NCI-H446 (cell line): Measurements from ENCODE around the gene UBE3A.
A peak's percentile ranks its signal among the peaks of the same experiment; 100 is the strongest.

Experiments used
- DNase-seq, 2 experiments: peaks; one replicate each; lab custom pipeline; 2025; lab: John Stamatoyannopoulos, UW

The UBE3A gene

DNA sequence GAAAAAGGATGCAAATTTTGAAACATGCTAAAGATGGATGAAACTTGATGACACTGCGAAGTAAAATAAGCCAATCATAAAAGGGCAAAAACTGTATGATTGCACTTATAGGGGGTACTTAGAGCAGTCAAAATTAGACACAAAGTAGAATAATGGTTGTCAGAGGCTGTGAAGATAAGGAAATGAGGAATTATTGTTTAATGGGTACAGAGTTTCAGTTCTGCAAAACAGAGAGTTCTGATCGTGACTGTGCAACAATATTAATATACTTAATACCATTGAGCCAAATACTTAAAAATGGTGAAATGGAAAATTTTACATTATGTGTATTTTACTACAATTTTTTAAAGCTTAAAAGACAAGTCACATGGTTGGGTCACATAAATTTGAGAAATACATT, 35.1 kb downstream of the UBE3A start:
- no peak for DNase-seq

DNA sequence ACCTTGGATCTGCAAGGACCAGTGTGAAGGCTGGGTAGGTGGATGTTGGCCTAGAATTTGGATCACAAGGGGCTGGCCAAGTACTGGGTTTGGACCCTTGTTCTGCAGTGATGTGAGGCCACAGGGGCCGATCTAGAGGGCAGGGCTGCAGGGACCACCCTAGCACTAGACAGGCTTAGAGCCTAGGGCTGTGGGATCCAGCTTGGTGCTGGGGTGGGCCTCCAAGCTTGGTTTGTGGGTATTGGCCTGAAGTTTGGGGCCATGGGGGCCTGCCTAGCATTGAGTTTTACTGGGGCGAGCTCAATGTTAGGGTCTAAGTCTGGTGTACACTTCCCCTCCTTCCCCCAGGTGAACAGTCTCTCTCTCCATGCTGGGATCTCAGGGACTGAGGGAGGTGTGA, 36.5 kb downstream of the UBE3A start:
- no peak for DNase-seq

DNA sequence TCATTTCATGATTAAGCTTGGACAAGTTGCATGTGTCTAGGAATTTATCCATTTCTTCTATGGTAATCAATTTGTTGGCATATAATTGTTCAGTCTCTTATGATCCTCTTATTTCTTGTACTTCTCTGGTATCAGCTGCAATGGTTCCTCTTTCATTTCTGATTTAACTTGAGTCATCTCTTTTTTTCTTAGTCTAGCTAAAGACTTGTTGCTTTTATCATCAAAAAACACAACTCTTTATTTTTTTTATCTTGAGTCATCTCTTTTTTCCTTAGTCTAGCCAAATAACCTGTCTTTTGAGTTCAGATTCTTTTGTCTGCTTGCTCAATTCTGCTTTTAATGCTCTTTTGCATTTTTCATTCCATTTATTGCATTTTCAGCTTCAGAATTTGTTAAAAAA, 37.3 kb downstream of the UBE3A start:
- DNase-seq: no peak

DNA sequence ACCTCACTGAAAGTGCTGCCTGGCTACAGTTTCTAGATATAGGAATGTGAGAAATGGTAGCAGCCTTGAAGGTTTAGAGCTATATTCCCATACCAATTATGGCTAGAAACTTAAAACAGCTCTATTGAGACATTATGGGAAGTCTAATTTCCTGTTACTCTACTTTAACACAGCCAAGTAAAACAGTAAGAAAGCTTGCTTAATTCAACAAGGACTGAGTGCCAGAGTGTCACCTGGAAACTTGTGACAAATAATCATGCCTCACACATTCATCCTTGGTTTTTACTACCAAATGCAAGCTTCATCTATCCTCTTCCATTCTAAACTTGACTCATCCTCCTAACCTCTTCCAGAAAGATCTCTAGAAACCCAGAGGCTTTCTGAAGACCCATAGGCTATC, 41.7 kb downstream of the UBE3A start:
- no peak for DNase-seq

DNA sequence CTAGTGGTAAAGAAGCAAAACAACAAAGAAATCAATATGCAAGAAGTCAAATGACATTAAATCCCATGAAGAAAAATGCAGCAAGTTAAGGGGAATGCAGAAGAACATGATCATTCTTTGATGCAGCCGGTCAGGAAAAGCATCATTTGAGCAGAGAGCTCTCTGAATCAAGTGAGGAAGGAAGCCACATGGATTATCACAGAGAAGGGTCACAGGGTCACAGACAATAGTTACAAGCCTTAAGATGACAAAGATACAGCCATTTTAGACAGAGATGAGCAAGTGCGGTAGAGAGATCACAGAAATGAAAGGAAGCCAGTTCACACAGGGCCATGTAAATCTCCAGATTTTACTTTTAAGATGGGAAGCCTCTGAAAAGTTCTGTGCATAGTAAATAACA, 43.9 kb downstream of the UBE3A start:
- no peak for DNase-seq

DNA sequence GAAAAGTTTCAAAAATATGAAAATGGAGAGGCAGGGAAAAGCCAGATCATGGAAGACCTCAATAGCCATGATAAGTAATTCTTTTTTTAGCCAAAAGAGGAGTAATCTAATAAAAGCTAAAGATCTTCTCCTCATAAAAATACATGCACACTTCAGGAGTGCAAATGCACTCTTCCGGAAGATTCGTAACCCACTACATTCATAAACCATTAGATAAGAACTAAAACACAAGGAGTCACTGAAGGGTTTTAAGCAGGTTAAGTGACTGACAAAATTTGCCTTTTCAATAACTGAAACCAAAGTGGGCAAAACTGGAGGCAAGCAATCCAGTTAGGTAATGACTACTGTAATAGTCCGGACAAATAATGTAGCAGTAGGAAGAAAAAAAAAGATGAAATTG, 46.0 kb downstream of the UBE3A start:
- no peak for DNase-seq

DNA sequence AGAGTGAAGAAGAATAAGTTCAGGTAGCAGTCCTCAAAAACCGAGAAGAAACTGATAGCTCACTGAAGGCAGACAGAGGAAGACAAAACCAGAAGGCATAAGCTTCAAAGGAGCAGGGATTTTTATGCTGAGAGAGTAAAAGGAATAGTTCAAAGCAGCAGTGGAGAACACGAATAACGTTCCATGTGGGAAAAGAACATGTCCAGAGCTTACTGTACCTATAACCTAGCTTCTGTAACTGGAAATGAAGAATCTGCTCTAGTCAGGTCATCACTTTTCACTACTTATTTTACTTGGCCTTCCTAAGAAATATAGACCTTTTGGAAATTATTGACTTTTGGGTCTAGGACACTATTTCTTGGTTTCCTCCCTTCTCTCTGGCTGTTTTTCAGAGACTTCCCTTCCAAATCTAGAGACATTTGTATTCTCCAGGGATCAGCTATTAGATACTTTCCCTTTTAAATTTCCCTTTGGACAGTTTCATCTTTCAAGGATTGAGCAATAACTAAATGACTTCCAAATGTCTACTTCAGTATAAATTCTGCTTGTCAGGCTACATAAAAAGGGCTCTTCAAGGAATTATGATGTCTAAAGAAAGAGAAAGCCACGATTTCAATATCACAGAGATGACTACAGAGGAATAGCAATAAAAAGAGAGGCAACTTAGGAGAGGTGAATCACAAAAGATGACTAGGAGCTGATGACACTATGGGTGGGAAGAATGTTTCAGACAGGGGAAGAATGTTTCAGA, 46.7 kb downstream of the UBE3A start:
- DNase-seq: no peak

DNA sequence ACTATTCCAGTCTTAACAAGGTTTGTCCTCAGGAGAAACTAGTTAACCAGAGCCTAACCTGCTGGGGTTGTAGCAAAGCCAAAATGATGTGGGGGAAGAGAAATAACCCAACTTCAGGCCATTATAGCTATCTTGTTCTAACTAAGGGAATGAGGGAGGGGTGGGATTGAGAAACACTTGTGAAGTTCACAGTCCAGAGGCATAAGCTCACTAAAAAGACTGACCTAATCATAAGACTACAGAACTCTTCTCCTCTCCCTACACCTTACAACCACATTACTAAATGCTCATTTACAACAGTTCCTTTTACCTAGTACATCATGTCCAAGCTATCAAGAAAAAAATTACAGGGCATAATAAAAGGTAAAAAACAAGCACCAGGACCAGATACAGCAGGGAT, 52.8 kb downstream of the UBE3A start:
- no peak for DNase-seq

DNA sequence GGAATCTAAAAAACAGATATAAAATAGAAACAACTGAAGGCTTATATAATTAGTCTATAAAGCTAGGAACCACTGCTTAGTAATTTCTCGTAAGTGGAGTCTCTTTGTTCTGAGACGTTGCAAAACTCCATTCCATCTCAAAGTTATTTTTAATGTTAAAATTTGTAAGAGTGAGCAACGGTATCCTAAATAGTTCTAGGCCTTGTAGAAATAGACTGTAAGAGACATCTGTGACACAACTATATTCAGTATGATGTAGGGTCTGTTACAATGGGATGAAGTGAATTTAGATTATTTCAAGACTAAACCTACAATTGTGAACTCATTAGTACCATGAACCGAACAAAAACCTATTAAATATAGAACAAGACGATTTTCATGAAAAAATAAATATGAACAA, 57.2 kb downstream of the UBE3A start:
- no peak for DNase-seq

DNA sequence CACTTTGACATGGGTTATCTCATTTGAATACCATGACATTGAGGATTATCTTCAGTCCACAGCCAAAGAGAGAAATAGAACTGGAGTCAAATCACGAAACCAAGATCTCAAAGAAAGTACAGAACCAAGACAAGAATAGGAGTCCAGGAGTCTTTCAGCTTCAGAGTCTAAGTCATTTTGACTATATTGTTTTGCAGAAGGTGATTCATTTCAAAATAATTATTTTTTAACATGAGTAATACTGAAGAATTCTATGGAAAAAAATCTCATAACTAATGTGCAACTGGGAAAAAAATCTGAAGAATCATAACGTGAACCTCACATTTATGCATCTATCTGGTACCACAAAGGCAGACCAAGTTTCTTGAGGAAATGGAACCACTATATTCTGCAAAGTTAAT, 60.3 kb downstream of the UBE3A start:
- DNase-seq: no peak

DNA sequence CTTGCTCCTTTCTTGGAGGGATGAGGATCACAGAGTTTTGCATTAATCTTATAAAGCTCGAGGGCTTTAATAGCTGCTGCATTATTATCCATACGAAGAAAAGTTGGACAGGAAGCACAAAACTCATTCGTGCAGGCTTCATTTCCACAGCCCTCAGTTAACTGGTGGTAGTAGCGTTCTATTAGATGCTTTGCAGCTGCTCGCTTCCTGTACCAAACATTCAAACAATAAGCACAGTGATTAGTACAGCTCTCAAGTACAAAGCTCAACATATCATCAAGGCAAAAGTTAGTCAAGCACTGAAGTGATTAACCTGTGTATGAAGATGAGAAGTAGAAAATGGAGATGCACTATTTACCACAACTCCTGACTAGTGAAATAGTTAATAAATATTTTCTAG, 63.3 kb downstream of the UBE3A start:
- DNase-seq: no peak

DNA sequence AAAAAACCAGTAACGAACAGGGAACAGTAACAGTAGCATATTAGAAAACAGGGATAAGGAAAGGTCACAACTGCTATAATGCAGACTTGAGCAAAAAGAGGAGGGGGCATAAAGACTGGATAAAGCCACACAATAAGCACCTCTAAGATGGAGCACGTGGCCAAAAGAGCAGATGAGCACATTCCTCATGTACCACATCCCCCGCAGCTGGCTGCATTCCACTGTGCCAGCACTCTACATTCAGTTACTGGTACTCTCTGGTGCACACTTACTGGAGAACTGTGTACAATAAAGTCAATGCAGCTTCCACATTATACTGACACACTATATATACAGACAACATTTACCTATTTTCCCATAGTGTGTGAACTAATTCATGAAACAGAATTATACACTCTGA, 64.7 kb downstream of the UBE3A start:
- DNase-seq: no peak

DNA sequence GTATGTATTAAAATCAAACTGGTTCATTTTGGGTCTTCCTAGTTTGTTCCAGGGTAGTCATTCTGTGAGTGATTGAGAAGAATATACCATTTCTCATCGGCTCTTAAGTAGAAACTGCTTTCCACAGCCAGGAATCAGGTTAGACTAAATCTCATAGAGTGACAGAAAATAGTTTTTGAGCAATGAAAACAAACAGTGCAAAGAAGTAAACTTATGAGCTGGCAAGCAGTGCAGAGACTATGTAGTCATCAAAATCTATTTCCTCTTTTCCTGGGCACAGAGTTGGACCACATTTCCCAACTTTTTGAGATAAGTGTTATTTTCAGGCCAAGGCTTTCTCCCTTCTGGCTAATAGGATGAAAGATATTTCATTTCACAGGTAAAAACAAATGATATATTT, 66.5 kb downstream of the UBE3A start:
- DNase-seq: no peak

DNA sequence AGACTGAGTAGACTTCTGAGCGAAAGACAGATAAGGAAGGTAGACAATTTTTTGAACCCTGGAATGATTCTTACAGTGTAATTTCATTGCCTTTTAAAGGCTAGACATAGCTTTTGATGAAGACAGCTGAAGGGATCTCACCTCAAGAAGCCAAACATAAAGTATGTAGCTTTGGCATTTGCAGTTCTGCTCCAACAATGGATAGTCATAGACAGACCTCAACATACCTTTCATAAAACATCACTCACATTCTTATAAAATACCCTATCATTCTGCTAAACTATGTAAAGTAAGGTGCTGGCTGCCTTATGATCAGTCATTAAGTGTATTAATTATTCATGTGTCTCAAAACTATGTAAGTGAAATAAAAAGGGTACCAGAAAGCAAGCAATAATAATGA, 70.0 kb downstream of the UBE3A start:
- no peak for DNase-seq

DNA sequence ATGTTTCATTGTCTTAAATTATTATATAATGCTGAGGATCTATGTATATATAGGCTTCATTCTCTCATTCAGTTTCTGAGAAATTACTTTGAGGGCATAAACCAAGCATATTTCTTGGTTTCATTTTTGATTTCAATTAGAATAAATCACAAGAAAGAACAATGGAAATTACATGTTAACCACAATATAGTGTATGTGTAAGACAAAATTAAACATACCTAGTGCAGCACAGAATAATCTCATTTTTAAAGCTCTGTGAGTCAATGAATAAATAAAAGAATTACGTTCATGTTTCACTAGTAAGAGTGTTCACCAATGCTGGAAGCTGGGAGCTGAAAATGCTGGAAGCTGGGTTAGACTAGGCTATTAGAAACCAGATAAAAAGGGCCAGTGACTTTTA, 72.8 kb downstream of the UBE3A start:
- DNase-seq: no peak

DNA sequence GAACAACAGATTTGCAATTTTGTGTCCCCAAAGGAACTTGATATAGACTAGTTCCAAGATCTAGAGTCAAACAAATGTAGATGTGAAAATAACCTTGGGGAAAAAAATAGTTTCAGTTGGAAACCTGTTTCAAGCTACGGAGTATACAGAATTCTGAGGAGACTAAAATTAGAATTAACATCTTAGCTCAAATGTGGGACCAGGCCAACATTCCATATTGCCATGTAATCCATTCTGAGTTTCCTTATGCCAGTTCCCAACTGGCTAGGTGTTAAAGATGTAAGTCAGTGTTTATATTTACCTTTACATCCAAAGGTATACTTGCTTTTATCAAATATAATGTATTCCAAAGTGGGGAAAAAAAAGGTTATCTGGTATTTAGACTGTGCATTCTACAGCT, 76.3 kb downstream of the UBE3A start:
- DNase-seq: no peak

DNA sequence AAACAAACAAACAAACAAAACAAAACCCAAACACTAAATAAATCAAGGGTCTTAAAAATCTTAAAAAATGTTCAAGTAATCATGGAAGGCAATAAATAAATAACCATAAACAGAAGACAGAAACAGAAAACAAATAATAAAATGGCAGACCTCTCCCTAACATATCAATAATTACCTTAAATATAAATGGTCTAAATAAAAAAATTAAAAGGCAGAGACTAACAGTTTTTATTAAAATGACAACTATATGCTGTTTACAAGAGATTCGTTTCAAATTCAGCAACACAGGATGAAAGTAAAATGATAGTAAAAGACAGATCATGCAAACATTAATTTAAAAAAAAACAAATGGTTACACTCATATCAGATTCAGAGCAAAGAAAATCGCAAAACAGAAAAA, 91.1 kb downstream of the UBE3A start:
- DNase-seq: no peak

DNA sequence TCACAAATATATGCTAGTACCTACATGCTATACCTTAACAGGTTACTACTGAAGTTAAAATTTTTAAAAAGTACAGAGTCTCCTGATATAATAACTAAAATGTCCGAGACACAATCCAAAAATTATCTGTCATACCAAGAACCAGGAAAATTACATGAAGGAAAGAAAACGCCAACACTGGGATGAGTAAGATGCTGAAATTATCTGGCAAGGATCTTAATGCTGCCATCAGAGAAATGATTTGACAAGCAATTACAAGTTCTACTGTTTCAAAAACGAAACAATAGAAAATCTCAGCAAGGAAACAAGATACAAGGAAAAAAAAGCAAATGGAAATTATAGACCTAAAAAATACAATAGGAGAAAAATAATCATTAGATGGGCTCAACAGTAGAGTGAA, 92.5 kb downstream of the UBE3A start:
- no peak for DNase-seq

DNA sequence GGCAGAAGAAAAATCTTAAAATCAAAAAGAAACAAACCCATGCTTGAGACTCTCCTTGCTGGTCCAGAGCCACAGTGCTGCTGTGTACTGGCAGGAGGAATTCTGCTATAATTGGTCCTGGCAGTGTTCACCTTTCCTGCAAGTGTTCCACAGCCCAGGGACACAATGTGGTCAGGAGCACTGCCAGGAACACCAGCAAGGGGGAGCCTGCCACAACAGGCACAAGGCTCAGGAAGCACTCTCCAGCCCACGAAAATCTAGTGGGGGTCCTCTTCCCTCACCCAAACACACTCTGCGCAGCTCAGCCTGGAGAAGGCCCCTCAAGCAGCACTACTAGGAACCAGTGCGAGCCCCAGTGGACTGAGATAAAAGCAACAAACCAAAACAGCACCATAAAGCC, 92.9 kb downstream of the UBE3A start:
- DNase-seq: peak in 1 of 2 experiments; percentile 32

DNA sequence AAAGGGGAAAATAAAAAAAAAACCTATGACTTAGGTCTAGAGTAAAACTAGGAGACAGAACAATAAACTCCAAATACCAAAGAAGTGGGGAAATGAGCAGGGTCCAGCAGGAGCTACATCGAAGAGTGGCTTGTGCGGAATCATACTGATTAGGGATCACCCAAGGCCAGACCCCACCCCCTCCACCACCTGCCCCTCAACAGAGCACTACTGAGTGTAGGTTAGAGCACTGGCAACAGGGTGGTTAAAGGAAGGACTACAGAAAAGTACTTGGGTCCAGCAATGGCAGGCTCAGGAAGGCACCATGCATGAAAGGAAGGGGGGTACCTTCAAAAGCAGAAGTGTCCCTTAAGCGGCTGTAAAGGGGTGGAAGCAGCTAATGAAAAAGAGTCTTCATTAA, 96.2 kb downstream of the UBE3A start:
- no peak for DNase-seq

DNA sequence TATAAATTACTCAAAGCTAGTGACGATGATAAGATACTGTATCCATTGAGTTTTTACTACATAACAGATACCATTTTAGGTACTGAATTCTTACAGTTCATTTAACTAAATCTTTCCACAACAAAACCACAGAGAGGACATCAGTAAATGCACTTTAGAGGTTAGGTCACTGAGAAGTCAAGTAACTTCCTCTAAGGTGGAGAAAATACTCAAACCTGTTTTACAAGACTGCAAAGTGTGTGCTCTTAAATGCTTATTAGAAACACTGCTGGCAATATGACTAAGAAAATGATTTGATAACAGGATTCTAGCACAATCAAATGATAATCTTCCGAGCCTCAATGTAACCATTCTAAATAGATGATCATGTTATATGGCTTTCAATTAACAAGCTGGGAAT, 99.4 kb downstream of the UBE3A start:
- DNase-seq: no peak

DNA sequence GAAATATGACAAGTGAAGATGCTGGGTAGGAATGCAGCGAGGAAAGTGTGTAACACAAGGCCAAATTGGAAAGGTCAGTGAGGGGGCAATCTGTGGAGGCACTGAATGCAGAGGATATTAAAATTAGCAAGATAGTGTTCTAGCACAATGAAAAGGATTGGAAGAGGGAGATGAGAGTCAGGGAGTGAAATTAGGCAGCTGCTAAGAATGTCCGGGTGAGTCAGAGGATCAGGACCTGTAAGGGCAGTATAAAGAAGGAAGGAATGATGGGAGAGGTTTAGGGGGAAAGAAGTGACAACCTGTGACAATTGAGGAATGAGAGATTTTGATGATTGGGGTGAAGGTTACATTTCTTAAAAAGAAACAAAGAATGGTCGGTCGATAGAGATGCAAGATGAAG, 103.5 kb downstream of the UBE3A start:
- no peak for DNase-seq

DNA sequence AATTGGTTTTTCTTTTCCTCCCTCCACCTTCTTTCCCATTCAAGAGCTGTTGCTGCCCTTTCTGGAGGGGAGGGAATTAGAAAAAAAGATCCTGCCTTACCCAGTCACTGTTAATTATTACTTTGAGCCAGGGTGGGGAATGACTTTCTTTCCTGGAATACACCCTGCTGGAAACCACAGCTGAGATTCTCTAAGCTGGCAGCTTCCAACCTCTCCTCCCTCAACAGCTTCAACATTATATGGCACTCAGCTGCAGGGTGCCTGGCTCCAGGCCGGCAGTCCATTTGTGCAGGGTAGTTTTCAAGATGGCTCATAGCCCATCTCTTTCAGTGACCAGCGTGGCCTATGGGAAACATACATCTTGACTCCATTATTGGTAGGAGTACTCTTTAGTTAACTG, 105.8 kb downstream of the UBE3A start:
- DNase-seq: peak in 1 of 2 experiments; percentile 14

DNA sequence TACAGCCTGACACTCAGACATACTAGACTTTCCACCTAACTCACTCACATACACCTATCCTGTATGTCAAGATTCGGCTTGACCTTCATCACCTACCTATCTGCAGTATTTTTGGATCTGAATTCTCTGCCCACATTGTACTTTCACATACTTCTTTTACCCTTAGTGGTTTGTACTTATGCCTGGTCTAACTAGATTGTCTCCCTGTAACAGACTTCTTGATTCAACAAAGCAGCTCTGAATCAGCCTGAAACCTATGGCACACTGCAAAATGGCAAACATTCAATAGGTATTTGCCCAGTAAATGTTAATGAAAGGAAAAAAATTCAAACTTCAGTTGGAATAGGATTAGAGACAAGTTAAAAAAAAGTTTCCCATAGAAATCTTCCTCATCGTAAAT, 106.5 kb downstream of the UBE3A start:
- DNase-seq: no peak

DNA sequence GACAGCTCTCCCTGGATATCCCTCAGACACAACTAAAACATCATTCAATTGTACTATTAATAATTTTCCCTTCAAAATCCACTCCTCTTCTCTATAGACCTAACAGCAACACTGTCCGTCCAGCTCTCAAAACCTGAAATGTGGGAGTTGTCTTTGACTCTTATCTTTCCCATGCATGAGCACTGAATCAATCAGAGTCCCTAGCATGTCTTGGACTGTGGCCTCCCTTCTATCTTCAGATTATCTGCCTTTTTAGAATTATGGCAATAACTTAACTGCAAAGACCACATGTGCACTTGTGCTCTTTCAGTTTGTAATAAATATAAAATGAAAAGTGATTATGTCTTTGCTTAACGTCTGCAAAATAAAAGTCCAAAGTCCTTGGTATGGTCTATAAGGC, 107.0 kb downstream of the UBE3A start:
- no peak for DNase-seq
